SIG-M5 treated with dmso at 0.1 percent for 504 hours (cell line): ENCODE data around the gene KDM4B.
A peak's percentile ranks its signal among the peaks of the same experiment; 100 is the strongest.

ENCODE experiments used
- DNase-seq: peaks from one replicate; lab custom pipeline; 2025; ENCODE audit not compliant: unreplicated experiment; lab: John Stamatoyannopoulos, UW

The KDM4B gene

GRCh38 chr19:5086230-5086629, 117.3 kb downstream of the KDM4B start:
- DNase-seq, result no peak

- DNase-seq, result peak; percentile 1
Observed at GRCh38 chr19:5086725-5087439, 118.0 kb downstream of the KDM4B start.

GRCh38 chr19:5089283-5089682, 120.4 kb downstream of the KDM4B start:
- DNase-seq, result no peak

- no peak for DNase-seq
Observed at GRCh38 chr19:5090465-5091017, 121.6 kb downstream of the KDM4B start.

GRCh38 chr19:5091018-5091683, 122.2 kb downstream of the KDM4B start:
- no peak for DNase-seq

GRCh38 chr19:5091684-5092480, 123.0 kb downstream of the KDM4B start:
- no peak for DNase-seq

- no peak for DNase-seq
Observed at GRCh38 chr19:5092481-5092843, 123.5 kb downstream of the KDM4B start.

- DNase-seq, result no peak
Observed at GRCh38 chr19:5093297-5093928, 124.5 kb downstream of the KDM4B start.

- DNase-seq, result no peak
Observed at GRCh38 chr19:5093948-5094718, 125.2 kb downstream of the KDM4B start.

GRCh38 chr19:5094768-5095567, 126.1 kb downstream of the KDM4B start:
- no peak for DNase-seq

GRCh38 chr19:5095568-5095850, 126.6 kb downstream of the KDM4B start:
- DNase-seq, result no peak

- DNase-seq, result no peak
Observed at GRCh38 chr19:5096536-5096935, 127.6 kb downstream of the KDM4B start.

- DNase-seq, result no peak
Observed at GRCh38 chr19:5097331-5097930, 128.5 kb downstream of the KDM4B start.

GRCh38 chr19:5097959-5098623, 129.2 kb downstream of the KDM4B start:
- no peak for DNase-seq

- DNase-seq, result no peak
Observed at GRCh38 chr19:5098646-5099045, 129.7 kb downstream of the KDM4B start.

GRCh38 chr19:5099701-5100221, 130.8 kb downstream of the KDM4B start:
- DNase-seq, result no peak

- DNase-seq, result no peak
Observed at GRCh38 chr19:5101871-5102270, 133.0 kb downstream of the KDM4B start.

GRCh38 chr19:5102520-5102919, 133.6 kb downstream of the KDM4B start:
- DNase-seq, result no peak
